SK-N-MC (cell line): Measurements from ENCODE around the gene DOCK1.

Experiments
- DNase-seq: peaks from one replicate; pipeline ENCODE4 v3.0.0-alpha.2; 2011; ENCODE audit warnings: low read depth, low spot score
- H3K27ac ChIP-seq: fragments of 200-600 bp; sonication (generic); 2 replicates; pipeline ENCODE4 v1.5.1; 2016; ENCODE audit warnings: mixed run types
- H3K36me3 ChIP-seq: fragments of 200-600 bp; sonication (generic); 2 replicates; pipeline ENCODE4 v1.6.1; 2017; ENCODE audit warnings: antibody characterized with exemption, low read length, mixed read lengths; ENCODE audit not compliant: insufficient read depth
- H3K4me3 ChIP-seq: fragments of 200-600 bp; sonication (generic); 2 replicates; pipeline ENCODE4 v1.5.1; 2016
- H3K9ac ChIP-seq: fragments of 200-600 bp; sonication (generic); 2 replicates; pipeline ENCODE4 v1.8.0; 2017; ENCODE audit warnings: mixed run types, mixed read lengths; ENCODE audit not compliant: insufficient read length
- H3K9me3 ChIP-seq: fragments of 200-600 bp; sonication (generic); 2 replicates; pipeline ENCODE4 v1.6.1; 2017; ENCODE audit warnings: low read depth, mild to moderate bottlenecking, antibody characterized with exemption, low read length, moderate library complexity, mixed read lengths
- EZH2 ChIP-seq: fragments of 200-600 bp; sonication (generic); IDR thresholded peaks from one replicate; pipeline ENCODE4 v1.6.1; 2017; ENCODE audit warnings: antibody characterized with exemption
- FOXP2 ChIP-seq: optimal IDR thresholded peaks from 2 replicates; pipeline ENCODE3; 2011; ENCODE audit warnings: mild to moderate bottlenecking, moderate library complexity; ENCODE audit not compliant: insufficient read depth; ENCODE audit errors: extremely low read length, control extremely low read depth
- POLR2AphosphoS5 ChIP-seq: IDR thresholded peaks from 2 replicates; pipeline ENCODE4 v1.6.1; 2012; ENCODE audit warnings: mild to moderate bottlenecking, low read depth, low read length, borderline replicate concordance

Gene DOCK1

DNA sequence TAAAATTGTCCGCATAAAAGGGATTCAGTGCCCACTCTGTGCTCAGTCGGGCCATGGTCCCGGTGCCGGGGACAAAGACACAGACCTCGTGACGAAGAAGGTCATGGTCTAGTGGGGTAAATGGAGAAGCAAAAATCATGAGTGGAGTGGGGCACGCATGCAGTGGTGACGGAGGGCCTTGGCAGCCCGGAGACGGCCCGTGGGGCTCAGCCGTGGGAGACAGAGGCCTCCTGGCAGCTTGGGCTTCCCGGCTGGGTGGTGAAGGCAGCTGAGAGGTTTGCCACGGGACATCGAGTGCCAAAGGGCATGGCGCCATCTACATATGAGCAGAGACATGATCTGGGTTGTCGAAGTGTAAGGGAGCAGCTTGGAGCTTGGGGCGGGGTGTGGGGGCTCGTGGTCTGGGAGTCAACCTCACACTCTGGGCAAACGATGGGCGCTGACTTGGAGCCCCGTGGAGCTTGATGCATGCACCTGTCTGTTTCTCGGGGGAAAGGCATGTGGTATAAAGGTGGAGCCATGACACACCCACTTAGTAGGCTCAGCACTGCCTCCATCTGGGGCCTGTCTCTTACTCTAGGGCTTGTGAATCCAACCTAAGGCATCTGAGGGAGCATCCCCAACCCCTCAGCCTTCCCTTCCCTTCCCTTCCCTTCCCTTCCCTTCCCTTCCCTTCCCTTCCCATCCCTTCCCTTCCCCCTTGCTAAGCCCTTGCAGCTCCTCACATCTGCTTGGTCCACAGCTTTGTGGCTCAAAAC is 442.2 kb downstream of the DOCK1 start:
- Histone ChIP-seq H3K27ac (no peak overlapping the region), H3K9me3 (no peaks in the 10 kb centered on the region), H3K36me3 (no peaks in the 10 kb centered on the region), H3K9ac (no peak overlapping the region), H3K4me3 (no peak overlapping the region)
- TF ChIP-seq FOXP2 = no peak
- TF ChIP-seq POLR2AphosphoS5 = no peak
- TF ChIP-seq EZH2 = no peak
- no peak for DNase-seq

DNA sequence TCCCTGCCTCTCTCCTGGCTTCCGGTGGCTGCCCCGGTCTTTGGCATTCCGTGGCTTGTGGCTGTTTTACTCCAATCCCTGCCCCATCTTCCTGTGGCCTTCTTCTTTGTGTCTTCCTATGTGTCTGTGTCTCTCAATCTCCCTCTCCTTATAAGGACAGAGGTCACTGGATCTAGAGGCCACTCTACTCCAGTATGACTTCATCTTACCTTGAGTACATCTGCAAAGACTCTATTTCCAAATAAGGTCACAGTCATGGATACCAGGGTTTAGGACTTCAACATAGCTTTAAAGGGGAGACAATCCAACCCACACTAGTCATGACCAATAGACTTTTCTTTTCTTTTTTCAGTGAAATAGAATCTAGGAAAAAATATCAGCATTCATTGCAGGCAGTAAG is 444.5 kb downstream of the DOCK1 start:
- H3K9ac ChIP-seq = no peak overlapping the region
- no peak for DNase-seq
- H3K9me3 ChIP-seq = no peaks in the 10 kb centered on the region
- no peak overlapping the region for H3K4me3 ChIP-seq
- no peak for TF ChIP-seq POLR2AphosphoS5
- TF ChIP-seq EZH2 = no peak
- no peak for TF ChIP-seq FOXP2
- no peaks in the 10 kb centered on the region for H3K36me3 ChIP-seq
- no peak overlapping the region for H3K27ac ChIP-seq

DNA sequence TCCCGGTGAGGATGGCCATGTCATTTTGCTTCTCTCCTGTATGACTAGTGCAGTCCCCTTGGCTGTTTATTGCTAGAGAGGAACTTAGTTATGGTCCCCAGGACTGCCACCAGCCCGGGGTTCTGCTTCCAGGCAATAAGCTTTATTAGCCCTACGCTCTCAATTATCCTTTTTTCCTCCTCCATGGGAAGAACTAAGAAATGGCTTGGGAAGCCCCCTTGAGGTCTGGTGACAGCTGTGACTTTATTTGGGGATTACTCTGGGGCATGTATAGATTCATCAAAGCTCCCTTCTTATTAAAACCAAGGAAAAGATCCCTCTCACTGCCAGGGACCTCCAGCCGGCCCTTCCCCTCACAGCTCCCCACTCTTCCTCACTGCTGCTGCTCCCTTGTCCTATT is 446.3 kb downstream of the DOCK1 start:
- no peak overlapping the region for H3K9ac ChIP-seq
- no peaks in the 10 kb centered on the region for H3K36me3 ChIP-seq
- no peak for TF ChIP-seq FOXP2
- no peak overlapping the region for H3K27ac ChIP-seq
- DNase-seq = no peak
- H3K9me3 ChIP-seq = no peaks in the 10 kb centered on the region
- H3K4me3 ChIP-seq = no peak overlapping the region

DNA sequence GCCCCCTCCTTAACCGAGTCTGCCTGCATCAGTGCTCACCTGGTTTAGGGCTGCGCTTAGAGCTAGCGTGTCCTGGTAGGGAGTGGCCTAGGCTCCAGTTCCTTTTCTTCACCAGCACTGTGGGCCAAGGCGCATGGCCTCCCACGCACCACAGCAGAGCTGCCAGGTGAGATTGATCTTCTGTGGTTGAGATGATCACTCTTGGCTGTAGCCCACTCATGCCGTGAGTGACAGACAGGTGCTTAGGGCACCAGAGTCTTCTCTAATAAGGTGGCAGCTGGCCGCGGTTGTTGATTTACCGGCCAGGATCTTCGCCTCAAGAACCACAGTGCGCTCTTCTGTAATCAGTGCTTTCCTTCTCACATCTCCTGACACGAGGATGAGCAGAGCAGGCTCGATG is 448.3 kb downstream of the DOCK1 start:
- Histone ChIP-seq H3K27ac (no peak overlapping the region), H3K36me3 (no peaks in the 10 kb centered on the region), H3K9ac (no peak overlapping the region), H3K4me3 (no peak overlapping the region), H3K9me3 (no peaks in the 10 kb centered on the region)
- TF ChIP-seq FOXP2 = no peak
- TF ChIP-seq EZH2 = no peak
- no peak for TF ChIP-seq POLR2AphosphoS5
- DNase-seq = no peak

DNA sequence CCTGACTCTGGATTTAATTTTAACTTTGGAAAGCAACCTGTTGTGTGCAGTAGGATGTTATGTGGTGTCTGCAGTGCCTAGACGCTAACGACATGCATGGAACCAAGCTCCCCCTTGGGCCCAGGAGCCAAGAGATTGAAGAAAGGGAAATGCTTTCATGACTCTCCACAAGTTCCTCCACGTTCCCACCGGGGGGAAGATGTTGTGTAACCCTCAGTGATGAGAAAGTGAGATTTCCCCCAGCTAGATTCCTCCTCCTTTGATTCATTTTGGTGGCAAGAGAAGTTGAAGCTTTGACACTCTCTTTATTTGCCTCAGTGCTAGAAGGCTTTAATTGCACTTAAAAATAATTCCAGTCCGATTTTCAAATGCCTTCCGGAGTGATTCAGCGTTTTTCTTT is 449.0 kb downstream of the DOCK1 start:
- Histone ChIP-seq H3K9me3 (no peaks in the 10 kb centered on the region), H3K27ac (no peak overlapping the region), H3K36me3 (no peaks in the 10 kb centered on the region), H3K9ac (no peak overlapping the region), H3K4me3 (no peak overlapping the region)
- DNase-seq = no peak
- TF ChIP-seq POLR2AphosphoS5 (no peak), EZH2 (no peak), FOXP2 (no peak)

DNA sequence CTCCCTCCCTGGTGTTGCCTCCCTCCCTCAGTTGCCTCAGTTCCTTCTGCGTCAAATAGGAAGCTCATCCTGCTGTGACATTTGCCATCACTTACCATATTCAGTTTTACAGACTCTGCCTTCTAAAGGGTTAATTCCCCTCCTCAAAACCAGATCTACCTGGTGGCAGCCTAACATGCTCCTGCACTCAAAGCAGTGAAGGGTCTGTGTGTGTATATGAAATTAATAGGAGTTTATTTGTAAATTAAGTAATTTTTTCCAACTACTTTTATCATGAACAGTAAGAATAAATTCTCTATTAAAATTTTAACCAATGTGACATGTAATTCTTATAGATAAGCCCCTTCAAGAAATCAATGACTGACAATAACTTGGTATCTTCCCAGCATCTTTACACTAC is 449.8 kb downstream of the DOCK1 start:
- Histone ChIP-seq H3K27ac (no peak overlapping the region), H3K4me3 (no peak overlapping the region), H3K9me3 (no peaks in the 10 kb centered on the region), H3K9ac (no peak overlapping the region), H3K36me3 (no peaks in the 10 kb centered on the region)
- DNase-seq = no peak
- TF ChIP-seq EZH2 (no peak), FOXP2 (no peak), POLR2AphosphoS5 (no peak)

DNA sequence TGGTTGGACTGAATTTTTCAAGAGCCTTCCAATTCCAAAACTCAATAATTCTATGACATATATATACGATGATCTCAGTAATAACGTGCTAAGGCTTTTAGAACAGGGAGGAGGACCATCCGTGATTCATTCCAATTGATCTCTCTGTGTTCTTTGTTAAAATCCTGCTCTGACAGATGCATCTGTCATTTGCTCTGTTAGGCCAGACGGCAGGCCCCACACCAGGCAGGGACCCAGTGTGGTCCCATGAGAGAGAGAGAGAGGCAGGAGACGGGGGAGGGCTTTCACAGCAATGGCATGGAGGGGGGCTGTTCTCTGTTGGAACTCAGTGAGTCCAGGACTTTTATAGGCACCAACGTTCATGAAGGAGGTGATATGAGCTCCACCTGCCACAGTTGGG is 451.1 kb downstream of the DOCK1 start:
- TF ChIP-seq FOXP2 = no peak
- TF ChIP-seq POLR2AphosphoS5 = no peak
- no peak for TF ChIP-seq EZH2
- H3K36me3 ChIP-seq = no peaks in the 10 kb centered on the region
- no peak overlapping the region for H3K27ac ChIP-seq
- no peak for DNase-seq
- no peak overlapping the region for H3K4me3 ChIP-seq
- no peaks in the 10 kb centered on the region for H3K9me3 ChIP-seq
- H3K9ac ChIP-seq = no peak overlapping the region

DNA sequence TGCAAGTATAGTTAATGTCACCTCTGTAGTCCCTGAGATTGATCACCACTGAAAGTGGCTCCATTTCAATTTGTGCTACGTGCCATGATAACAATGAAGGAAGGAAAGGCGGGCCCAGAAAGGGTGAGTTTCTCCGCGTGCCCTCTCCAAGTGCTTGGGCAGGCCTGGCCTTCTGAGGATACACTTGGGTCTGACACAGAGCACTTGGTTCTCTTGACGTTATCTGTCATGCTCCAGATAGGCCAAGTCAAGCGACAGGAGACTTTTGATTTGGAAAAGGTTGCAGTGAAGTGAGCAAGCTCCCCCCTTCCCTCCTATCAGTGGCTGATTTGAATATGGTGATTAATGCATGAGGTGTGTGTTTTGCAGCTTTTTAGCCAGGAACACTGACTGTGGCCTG is 452.0 kb downstream of the DOCK1 start:
- no peak for DNase-seq
- Histone ChIP-seq H3K36me3 (no peaks in the 10 kb centered on the region), H3K4me3 (no peak overlapping the region), H3K27ac (no peak overlapping the region), H3K9me3 (no peaks in the 10 kb centered on the region), H3K9ac (no peak overlapping the region)
- TF ChIP-seq EZH2 (no peak), FOXP2 (no peak), POLR2AphosphoS5 (no peak)

DNA sequence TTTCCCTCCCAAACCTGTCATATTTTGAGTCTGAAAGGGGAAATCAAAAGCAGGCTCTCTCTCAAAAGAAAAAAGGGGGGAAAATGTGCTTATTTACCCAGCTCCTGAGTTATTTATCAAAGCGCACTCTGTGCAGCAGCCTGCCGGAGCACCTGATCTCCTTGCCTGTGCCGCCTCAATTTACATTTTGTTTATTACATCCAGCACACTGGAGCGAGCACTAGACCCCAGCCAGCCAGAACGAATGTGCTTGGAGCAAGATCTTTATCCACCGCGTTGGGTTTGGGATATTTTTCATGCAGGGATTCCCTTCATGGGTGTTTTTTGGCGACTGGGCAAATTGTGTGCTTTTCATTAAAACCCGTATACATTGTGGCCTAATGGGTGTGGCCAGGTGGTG is 453.1 kb downstream of the DOCK1 start:
- H3K4me3 ChIP-seq = no peak overlapping the region
- TF ChIP-seq EZH2 (no peak), FOXP2 (no peak), POLR2AphosphoS5 (no peak)
- H3K9ac ChIP-seq = no peak overlapping the region
- no peak for DNase-seq
- no peaks in the 10 kb centered on the region for H3K36me3 ChIP-seq
- H3K9me3 ChIP-seq = no peaks in the 10 kb centered on the region
- H3K27ac ChIP-seq = no peak overlapping the region
